GM06990 (cell line): ENCODE data around the gene CPEB3.

Experiments
- DNase-seq: peaks from one replicate; pipeline ENCODE4 v3.0.0-alpha.2; 2011; ENCODE audit not compliant: insufficient read length; ENCODE audit errors: extremely low read depth
- H3K27me3 ChIP-seq: replicated peaks from 2 replicates; pipeline ENCODE4 v1.6.0; 2011; ENCODE audit warnings: low read length; ENCODE audit not compliant: control insufficient read depth, insufficient read depth
- H3K36me3 ChIP-seq: 2 replicates; pipeline ENCODE4 v1.5.1; 2011; ENCODE audit warnings: low read length; ENCODE audit not compliant: control insufficient read depth, insufficient read depth
- H3K4me3 ChIP-seq: replicated peaks from 2 replicates; pipeline ENCODE4 v1.5.1; 2011; ENCODE audit warnings: low read depth, mild to moderate bottlenecking, control low read depth, low read length
- TF ChIP-seq, protein P1 (sequence below): IDR thresholded peaks from 2 replicates; pipeline ENCODE4 v1.5.1; 2011; ENCODE audit warnings: low read length, control low read depth, mild to moderate bottlenecking, inconsistent platforms; ENCODE audit not compliant: insufficient read depth, poor library complexity, severe bottlenecking

The CPEB3 gene

DNA sequence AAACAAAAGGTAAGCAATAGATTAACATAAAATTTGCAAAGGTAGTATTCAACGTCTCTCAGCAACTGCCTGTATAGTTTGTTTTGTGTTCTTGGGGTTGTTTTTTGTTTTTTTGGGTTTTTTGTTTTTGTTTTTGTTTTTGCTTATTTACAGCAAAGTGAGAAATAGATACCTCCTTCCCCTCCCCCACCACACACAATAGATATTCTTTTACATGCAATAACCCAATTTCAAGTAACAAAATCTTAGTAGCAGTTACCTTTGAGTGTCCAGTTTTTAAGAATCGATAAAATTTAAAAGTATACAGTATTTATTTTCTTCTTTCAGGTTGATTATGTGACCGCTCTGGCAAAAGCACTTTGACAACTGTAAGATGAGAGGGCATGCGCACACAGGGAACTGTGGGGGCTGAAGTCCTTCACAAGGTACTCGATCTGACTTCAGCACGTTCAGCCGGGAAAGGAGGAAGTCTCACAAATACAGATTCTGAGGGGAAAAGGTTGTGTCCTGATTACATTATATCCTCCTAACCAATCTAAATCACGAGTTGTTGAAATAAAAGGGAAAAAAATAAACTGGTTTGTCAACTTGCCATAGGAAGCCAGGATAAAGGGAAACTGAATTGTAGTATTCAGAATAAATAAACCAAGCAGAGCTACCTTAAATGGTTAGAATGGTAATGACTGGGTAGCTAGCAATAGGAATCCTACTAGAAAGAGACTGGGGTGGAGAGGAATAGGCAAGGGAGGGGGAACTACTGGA lies 47.8 kb downstream of the CPEB3 start:
- Histone ChIP-seq H3K36me3 (no peaks in the 10 kb centered on the region), H3K4me3 (peak overlapping the region; percentile 14), H3K27me3 (no peaks in the 10 kb centered on the region)
- TF ChIP-seq, protein P1, sequence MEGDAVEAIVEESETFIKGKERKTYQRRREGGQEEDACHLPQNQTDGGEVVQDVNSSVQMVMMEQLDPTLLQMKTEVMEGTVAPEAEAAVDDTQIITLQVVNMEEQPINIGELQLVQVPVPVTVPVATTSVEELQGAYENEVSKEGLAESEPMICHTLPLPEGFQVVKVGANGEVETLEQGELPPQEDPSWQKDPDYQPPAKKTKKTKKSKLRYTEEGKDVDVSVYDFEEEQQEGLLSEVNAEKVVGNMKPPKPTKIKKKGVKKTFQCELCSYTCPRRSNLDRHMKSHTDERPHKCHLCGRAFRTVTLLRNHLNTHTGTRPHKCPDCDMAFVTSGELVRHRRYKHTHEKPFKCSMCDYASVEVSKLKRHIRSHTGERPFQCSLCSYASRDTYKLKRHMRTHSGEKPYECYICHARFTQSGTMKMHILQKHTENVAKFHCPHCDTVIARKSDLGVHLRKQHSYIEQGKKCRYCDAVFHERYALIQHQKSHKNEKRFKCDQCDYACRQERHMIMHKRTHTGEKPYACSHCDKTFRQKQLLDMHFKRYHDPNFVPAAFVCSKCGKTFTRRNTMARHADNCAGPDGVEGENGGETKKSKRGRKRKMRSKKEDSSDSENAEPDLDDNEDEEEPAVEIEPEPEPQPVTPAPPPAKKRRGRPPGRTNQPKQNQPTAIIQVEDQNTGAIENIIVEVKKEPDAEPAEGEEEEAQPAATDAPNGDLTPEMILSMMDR: no peak
- DNase-seq: no peak

DNA sequence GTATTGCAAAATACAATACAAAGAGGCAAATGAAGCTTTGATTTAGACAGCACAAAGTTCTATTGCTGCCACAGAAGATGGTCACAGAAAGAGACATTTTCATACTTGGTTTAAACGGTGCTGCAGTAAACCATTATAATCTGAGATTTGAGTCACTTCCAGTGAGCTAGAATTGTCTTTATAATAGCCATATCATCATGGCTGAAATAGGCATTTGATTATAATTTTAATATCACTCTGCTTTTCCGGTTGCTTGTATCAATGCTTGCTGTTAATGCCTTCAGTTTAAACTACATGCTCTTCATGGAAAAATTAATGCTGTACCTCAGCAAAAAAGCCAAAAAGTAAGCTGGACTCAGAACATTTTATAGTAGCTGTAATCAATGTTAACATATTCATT lies 48.5 kb downstream of the CPEB3 start:
- no peaks in the 10 kb centered on the region for H3K36me3 ChIP-seq
- H3K27me3 ChIP-seq: no peaks in the 10 kb centered on the region
- TF ChIP-seq, protein P1: no peak
- H3K4me3 ChIP-seq: no peak overlapping the region
- DNase-seq: no peak

DNA sequence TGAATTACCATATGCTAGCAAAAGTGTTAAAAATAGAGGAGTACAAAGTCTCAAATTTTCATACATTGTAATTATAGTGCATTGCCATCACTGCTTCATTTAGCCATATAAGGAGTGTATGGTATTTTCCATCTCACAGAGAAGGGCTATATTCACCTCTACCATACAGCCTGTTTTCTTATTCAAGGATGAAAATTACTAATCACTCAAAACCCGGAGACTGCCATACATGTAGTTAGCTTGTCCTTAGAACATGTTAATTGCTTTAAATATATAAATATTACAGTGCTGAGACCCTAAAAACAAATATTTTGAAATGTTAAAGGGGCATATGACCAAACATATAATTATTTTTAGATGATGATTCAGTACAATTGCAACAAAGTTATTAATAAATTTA lies 49.4 kb downstream of the CPEB3 start:
- TF ChIP-seq, protein P1: no peak
- Histone ChIP-seq H3K4me3 (no peak overlapping the region), H3K27me3 (no peaks in the 10 kb centered on the region), H3K36me3 (no peaks in the 10 kb centered on the region)
- DNase-seq: no peak

DNA sequence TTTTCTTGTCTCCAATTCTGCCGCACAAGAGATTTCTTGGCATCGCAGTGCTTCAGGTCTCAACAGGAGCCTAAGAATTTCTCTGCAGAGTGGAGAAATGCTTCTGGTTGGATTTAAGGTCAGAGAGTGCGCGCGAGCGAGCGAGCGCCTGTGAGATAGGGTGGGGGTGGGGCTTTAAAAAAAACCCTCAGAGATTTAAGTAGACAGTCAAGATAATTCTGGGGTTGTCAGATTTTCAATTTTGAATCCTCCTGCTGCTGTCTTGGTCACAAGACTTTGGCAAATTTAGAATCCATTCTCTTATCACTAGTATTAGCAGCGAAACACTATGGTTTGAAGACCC lies 49.7 kb downstream of the CPEB3 start:
- TF ChIP-seq, protein P1: no peak
- Histone ChIP-seq H3K4me3 (peak overlapping the region; percentile 59), H3K36me3 (no peaks in the 10 kb centered on the region), H3K27me3 (no peaks in the 10 kb centered on the region)
- DNase-seq: no peak

DNA sequence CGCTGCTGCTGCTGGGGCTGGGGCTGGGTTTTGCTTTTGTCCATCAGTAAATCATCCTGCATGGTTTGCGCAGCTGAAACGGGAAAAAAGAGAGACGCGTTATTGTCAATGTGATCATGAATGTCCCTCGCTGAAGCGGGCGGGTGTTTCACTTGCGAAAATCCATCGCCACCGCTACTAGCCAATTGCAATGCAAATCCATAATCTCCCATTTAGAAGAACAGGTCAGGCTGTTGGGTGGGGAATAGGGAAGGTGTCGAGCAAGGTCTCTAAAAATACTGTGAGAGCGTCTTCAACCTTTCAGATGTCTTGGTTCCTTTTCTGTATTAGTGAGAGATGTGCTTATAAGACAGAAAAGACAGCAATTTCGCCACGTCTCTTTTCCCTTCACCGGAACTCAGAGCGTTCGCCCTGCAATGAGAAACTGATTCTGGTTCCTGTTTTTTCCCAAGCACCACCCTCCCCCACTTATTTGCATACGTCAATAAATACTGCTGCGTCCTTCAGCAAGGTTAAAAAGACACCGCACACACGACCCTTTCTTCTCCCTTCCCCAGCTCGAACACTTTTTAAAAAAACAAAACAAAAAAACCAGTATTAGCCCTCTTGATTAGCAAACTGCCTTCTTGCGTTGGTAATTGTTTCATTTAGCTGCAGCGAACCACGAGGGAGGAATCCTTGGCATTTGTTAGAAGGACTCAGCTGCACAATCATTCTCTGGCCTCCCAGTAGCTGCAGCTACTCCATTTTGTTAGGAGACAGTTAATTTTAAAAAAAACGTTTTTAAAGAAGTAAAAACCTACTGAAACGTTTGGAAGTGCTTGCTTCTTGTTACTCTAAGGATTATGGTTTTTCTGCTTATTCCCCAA lies 50.4 kb downstream of the CPEB3 start:
- peak; percentile 38 for DNase-seq
- TF ChIP-seq, protein P1: no peak
- Histone ChIP-seq H3K4me3 (peak overlapping the region; percentile 59), H3K27me3 (no peaks in the 10 kb centered on the region), H3K36me3 (no peaks in the 10 kb centered on the region)
